CD14-positive monocyte (primary cell): ENCODE data around the gene LGALS3. TPM values are rescaled to one million over a fixed set of nuclear protein-coding genes. Genes with fewer than 3 reads are reported as not detected.

ENCODE experiments used
- DNase-seq, 3 donors: peaks; one replicate each; pipeline ENCODE4 v3.0.0-alpha.2; 2011 to 2022
- H2AFZ ChIP-seq: 2 replicates; pipeline ENCODE4 v1.6.0; 2012; ENCODE audit warnings: mild to moderate bottlenecking, low read depth, low read length, inconsistent platforms; ENCODE audit not compliant: insufficient read depth, poor library complexity, severe bottlenecking
- H3K27ac ChIP-seq, 2 donors: 1 replicate in 1 of 2; 2 replicates in 1 of 2; pipeline ENCODE4 v1.5.1; 2012 to 2013; ENCODE audit warnings: low read length in 2 of 2, control low read depth in 1 of 2, inconsistent platforms in 1 of 2, low read depth in 1 of 2, mild to moderate bottlenecking in 1 of 2
- H3K27me3 ChIP-seq, 2 donors: one replicate each; pipeline versions ENCODE4 v1.6.0 to v1.6.1; 2011 to 2013; ENCODE audit warnings: low read length in 2 of 2; ENCODE audit not compliant: control insufficient read depth in 2 of 2, insufficient read depth in 2 of 2
- H3K36me3 ChIP-seq, 2 donors: replicated peaks in 1 of 2; 1 replicate in 1 of 2; 2 replicates in 1 of 2; pipeline versions ENCODE4 v1.5.1 to v1.6.1; 2012 to 2013; ENCODE audit warnings: low read length in 2 of 2, control low read depth in 1 of 2, inconsistent platforms in 1 of 2, mild to moderate bottlenecking in 1 of 2; ENCODE audit not compliant: insufficient read depth in 2 of 2, control insufficient read depth in 1 of 2
- H3K4me1 ChIP-seq, 2 donors: 1 replicate in 1 of 2; 2 replicates in 1 of 2; pipeline versions ENCODE4 v1.5.1 to v1.6.1; 2012 to 2013; ENCODE audit warnings: low read length in 2 of 2, control low read depth in 1 of 2, inconsistent platforms in 1 of 2, mild to moderate bottlenecking in 1 of 2, moderate library complexity in 1 of 2; ENCODE audit not compliant: insufficient read depth in 2 of 2, control insufficient read depth in 1 of 2
- H3K4me2 ChIP-seq: replicated peaks from 2 replicates; pipeline ENCODE3; 2012; ENCODE audit warnings: low read length, moderate library complexity, mild to moderate bottlenecking; ENCODE audit not compliant: poor library complexity, severe bottlenecking; ENCODE audit errors: extremely low read depth
- H3K4me3 ChIP-seq, 3 experiments: fragments of 200-600 bp in 1 of 3; sonication (generic) in 1 of 3; replicated peaks in 1 of 3; 1 replicate in 2 of 3; 2 replicates in 1 of 3; pipeline ENCODE4 v1.5.1; 2011 to 2013; ENCODE audit warnings: low read length in 3 of 3, mild to moderate bottlenecking in 3 of 3, control low read depth in 2 of 3, low read depth in 2 of 3, inconsistent platforms in 1 of 3, moderate library complexity in 1 of 3
- H3K79me2 ChIP-seq: 2 replicates; pipeline ENCODE4 v1.6.0; 2012; ENCODE audit warnings: mild to moderate bottlenecking, control low read depth, inconsistent platforms, low read length, moderate library complexity; ENCODE audit not compliant: insufficient read depth
- H3K9ac ChIP-seq: 2 replicates; pipeline ENCODE4 v1.6.0; 2017; ENCODE audit warnings: low read length, mild to moderate bottlenecking; ENCODE audit not compliant: insufficient read depth, poor library complexity, severe bottlenecking
- H3K9me3 ChIP-seq, 2 donors: replicated peaks in 1 of 2; 1 replicate in 1 of 2; 2 replicates in 1 of 2; pipeline versions ENCODE4 v1.5.1 to v1.6.1; 2012 to 2013; ENCODE audit warnings: low read length in 2 of 2, control low read depth in 1 of 2; ENCODE audit not compliant: control insufficient read depth in 1 of 2, insufficient read depth in 1 of 2
- H4K20me1 ChIP-seq: 2 replicates; pipeline ENCODE4 v1.6.0; 2012; ENCODE audit warnings: mild to moderate bottlenecking, low read length, control low read depth, moderate library complexity; ENCODE audit not compliant: insufficient read depth
- H3K27ac Mint-ChIP-seq, 7 donors: one replicate each; pipeline ENCODE4 v1.8.0; 2020; ENCODE audit warnings: mild to moderate bottlenecking in 7 of 7, mixed read lengths in 7 of 7, moderate library complexity in 6 of 7, inconsistent platforms in 2 of 7
- H3K27me3 Mint-ChIP-seq, 3 donors: one replicate each; pipeline ENCODE4 v1.8.0; 2021 to 2022; ENCODE audit warnings: low read depth in 3 of 3, mild to moderate bottlenecking in 3 of 3, mixed read lengths in 3 of 3, moderate library complexity in 3 of 3, inconsistent platforms in 1 of 3
- H3K36me3 Mint-ChIP-seq, 2 donors: one replicate each; pipeline ENCODE4 v1.8.0; 2020; ENCODE audit warnings: mixed read lengths in 2 of 2, inconsistent platforms in 1 of 2, mild to moderate bottlenecking in 1 of 2
- H3K4me1 Mint-ChIP-seq: one replicate; pipeline ENCODE4 v1.8.0; 2020; ENCODE audit warnings: mild to moderate bottlenecking, mixed read lengths
- H3K4me3 Mint-ChIP-seq, 2 donors: one replicate each; pipeline ENCODE4 v1.8.0; 2020; ENCODE audit warnings: mild to moderate bottlenecking in 2 of 2, mixed read lengths in 2 of 2, moderate library complexity in 1 of 2
- H3K9me3 Mint-ChIP-seq, 7 donors: one replicate each; pipeline ENCODE4 v1.8.0; 2020 to 2022; ENCODE audit warnings: mixed read lengths in 7 of 7, mild to moderate bottlenecking in 6 of 7, moderate library complexity in 6 of 7, inconsistent platforms in 2 of 7
- WGBS: methylation state at CpG from one replicate; pipeline ENCODE4 v1.1.5; 2013; ENCODE audit warnings: missing lambda C conversion rate; ENCODE audit not compliant: insufficient coverage; 5-methylcytosine and 5-hydroxymethylcytosine counted together
- intact Hi-C, 2 donors: fragments of 100-400 bp; cut with micrococcal nuclease; formaldehyde crosslinking; loops; one replicate each; pipeline versions ENCODE4 v1.15.0 to v1.15.1; 2023
- polyA plus RNA-seq, 3 donors: library from polyadenylated mRNA; depleted of rRNA in 1 of 3; unstranded in 2 of 3; stranded (reverse) in 1 of 3; fragments of 300-500 nt in 2 of 3; fragments of >200 nt in 1 of 3; fragmentation: Illumina TruSeq in 2 of 3; gene quantifications; 1 replicate in 2 of 3; 2 replicates in 1 of 3; pipeline ENCODE4 v1.2.3, GENCODE V29; 2012 to 2021
- TF ChIP-seq, protein P1 (sequence below): fragments of 200-600 bp; IDR thresholded peaks from one replicate; pipeline ENCODE4 v1.8.0; 2022; ENCODE audit warnings: antibody characterized with exemption, mild to moderate bottlenecking

LGALS3 gene
- polyA plus RNA-seq, 3 donors, result 266 to 878 (median 788) TPM

DNA sequence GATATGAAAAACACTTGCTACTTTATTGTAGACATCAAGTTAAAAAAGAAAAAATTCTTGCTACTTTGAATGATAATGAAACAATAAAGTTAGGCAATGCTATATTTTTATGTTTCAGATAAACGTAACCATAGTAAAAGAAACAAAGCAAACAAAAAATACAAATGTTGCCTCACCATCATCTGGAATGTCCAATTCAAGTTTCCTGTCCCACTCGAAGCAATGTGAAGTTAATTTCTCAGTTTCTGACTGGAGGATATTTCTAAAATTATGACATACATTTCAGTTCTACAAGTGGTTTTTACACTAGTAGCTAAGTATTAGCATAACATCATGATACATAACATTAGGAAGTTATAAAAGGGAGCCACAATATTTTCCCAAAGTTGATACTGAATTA is 41.5 kb downstream of the LGALS3 start:
- peaks cover 49 to 83% of the 10 kb centered on the region in 2 donors for H3K36me3 Mint-ChIP-seq
- Histone ChIP-seq H3K36me3 (peaks cover 30 to 89% of the 10 kb centered on the region in 2 donors), H3K27me3 (no peaks in the 10 kb centered on the region), H3K4me2 (no peak overlapping the region), H3K79me2 (peaks cover 1% of the 10 kb centered on the region), H3K9me3 (no peaks in the 10 kb centered on the region), H3K4me1 (no peaks in the 10 kb centered on the region), H3K27ac (no peak overlapping the region), H2AFZ (no peak overlapping the region), H3K4me3 (no peak overlapping the region), H4K20me1 (no peaks in the 10 kb centered on the region), H3K9ac (no peak overlapping the region)
- no CpG with 5 or more reads among the region's 2 CpGs for WGBS
- TF ChIP-seq, protein P1, sequence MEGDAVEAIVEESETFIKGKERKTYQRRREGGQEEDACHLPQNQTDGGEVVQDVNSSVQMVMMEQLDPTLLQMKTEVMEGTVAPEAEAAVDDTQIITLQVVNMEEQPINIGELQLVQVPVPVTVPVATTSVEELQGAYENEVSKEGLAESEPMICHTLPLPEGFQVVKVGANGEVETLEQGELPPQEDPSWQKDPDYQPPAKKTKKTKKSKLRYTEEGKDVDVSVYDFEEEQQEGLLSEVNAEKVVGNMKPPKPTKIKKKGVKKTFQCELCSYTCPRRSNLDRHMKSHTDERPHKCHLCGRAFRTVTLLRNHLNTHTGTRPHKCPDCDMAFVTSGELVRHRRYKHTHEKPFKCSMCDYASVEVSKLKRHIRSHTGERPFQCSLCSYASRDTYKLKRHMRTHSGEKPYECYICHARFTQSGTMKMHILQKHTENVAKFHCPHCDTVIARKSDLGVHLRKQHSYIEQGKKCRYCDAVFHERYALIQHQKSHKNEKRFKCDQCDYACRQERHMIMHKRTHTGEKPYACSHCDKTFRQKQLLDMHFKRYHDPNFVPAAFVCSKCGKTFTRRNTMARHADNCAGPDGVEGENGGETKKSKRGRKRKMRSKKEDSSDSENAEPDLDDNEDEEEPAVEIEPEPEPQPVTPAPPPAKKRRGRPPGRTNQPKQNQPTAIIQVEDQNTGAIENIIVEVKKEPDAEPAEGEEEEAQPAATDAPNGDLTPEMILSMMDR, result no peak
- no peak for DNase-seq
- H3K4me1 Mint-ChIP-seq, result no peaks in the 10 kb centered on the region
- H3K27ac Mint-ChIP-seq, result no peak overlapping the region
- H3K27me3 Mint-ChIP-seq, result peaks cover 0 to 1% (median 0%) of the 10 kb centered on the region in 3 donors
- intact Hi-C loops, result no loop called here
- no peak overlapping the region for H3K4me3 Mint-ChIP-seq
- no peaks in the 10 kb centered on the region for H3K9me3 Mint-ChIP-seq

DNA sequence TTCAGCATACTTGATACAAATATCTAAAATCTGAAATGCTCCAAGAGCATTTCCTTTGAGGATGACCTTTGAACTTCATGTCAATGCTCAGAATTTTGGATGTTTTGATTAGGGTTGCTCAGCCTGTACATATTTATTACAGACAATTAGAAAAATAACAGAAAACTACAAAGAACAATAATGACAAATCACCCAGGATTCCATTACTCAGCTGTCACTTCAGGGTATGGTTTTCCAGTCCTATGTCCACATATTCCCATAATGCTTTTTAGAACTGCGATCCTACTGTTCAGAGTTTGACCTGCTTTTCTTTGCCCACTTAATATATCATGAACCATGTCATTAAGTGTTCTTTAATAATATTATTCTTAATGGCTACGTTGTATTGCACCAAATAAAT is 51.0 kb downstream of the LGALS3 start:
- H3K4me3 ChIP-seq, result no peak overlapping the region
- no peak overlapping the region for H3K27ac ChIP-seq
- no peak overlapping the region for H3K4me2 ChIP-seq
- H3K9ac ChIP-seq, result no peak overlapping the region
- Mint-ChIP-seq H3K4me1 (no peaks in the 10 kb centered on the region), H3K36me3 (peaks cover 56 to 77% of the 10 kb centered on the region in 2 donors), H3K27me3 (peaks cover 0 to 2% (median 0%) of the 10 kb centered on the region in 3 donors), H3K9me3 (no peaks in the 10 kb centered on the region), H3K4me3 (no peak overlapping the region), H3K27ac (peak overlapping the region in 1 of 7 donors; percentile 22)
- TF ChIP-seq, protein P1, result no peak
- peaks cover 59 to 99% of the 10 kb centered on the region in 2 donors for H3K36me3 ChIP-seq
- H3K27me3 ChIP-seq, result no peaks in the 10 kb centered on the region
- WGBS, result no CpG with 5 or more reads among the region's 2 CpGs
- no peak for DNase-seq
- H3K9me3 ChIP-seq, result no peaks in the 10 kb centered on the region
- no peaks in the 10 kb centered on the region for H4K20me1 ChIP-seq
- H3K4me1 ChIP-seq, result no peaks in the 10 kb centered on the region
- peaks cover 4% of the 10 kb centered on the region for H3K79me2 ChIP-seq
- H2AFZ ChIP-seq, result no peak overlapping the region
- intact Hi-C loops, result loop anchor here in 1 of 2 donors (10.0 kb wide), 1 partner anchor 1415 kb away; no protein-coding TSS in a partner anchor
